Measurements from ENCODE around the gene PPIL4. TPM values are rescaled to one million over a fixed set of nuclear protein-coding genes. Genes with fewer than 3 reads are reported as not detected.
A peak's percentile ranks its signal among the peaks of the same experiment; 100 is the strongest.

PPIL4 gene
- total and polyA plus RNA-seq, 10 of the 15 experiments (the other 5 are each of a cell fraction or from before 2014, with no cell fraction given) = 8.0 to 28.4 (median 24.3) TPM

DNA sequence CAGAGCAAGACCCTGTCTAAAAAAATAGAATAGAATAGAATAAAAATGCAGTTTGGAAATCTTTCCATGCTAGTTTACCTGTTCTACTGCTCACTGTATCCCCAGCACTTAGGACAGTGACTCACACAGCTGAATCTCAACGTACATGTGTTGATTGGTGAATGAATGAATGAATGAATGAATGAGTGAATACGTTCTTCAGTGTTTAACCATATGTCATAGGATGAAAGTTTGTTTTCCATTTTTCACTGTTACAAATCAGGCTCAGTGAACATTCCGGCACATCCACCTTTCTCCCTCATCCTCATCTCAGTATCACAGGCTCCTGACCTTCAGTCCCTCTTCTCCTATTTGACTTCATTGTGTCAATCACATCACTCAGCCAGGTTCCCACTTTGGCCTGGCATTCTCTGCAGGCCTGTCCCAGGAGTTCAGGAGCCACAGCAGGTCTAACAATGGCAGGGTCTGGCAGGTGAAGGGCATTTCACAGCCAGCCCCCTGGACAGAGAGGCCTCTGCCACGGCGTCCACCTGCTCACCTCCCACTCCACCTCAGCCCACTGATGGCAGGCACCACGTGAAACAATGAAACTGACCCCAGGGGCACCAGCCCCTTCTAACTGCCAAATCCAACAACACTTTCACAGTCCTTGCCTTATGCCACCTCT lies 68.9 kb downstream of the PPIL4 start:
- BruUV-seq (replicated peaks) = no TSS peak
- Histone ChIP-seq H3K4me3 (no peak overlapping the region), H3K36me3 (ENCODE audit: control insufficient read depth in 2 of 2, insufficient read depth in 2 of 2, low read length in 1 of 2) (peaks cover 4 to 8% of the 10 kb centered on the region in 2 experiments; a peak in 3 of 4 replicates), H3K27ac (ENCODE audit: control insufficient read depth, insufficient read depth) (peak overlapping the region; percentile 40), H3K4me1 (ENCODE audit: control insufficient read depth, insufficient read depth, low read length) (peaks cover 47% of the 10 kb centered on the region), H3K79me2 (ENCODE audit: control insufficient read depth, insufficient read depth, low read length) (peaks cover 87% of the 10 kb centered on the region), H2AFZ (ENCODE audit: control insufficient read depth, low read depth, low read length) (no peak overlapping the region), H3K9ac (ENCODE audit: control insufficient read depth, insufficient read depth, low read length) (no peak overlapping the region), H3K9me3 (replicated peaks; ENCODE audit: control insufficient read depth, insufficient read depth, low read length) (no peaks in the 10 kb centered on the region), H3K27me3 (replicated peaks in 1 of 2; ENCODE audit: control insufficient read depth in 2 of 2, insufficient read depth in 2 of 2, low read length in 1 of 2) (no peaks in the 10 kb centered on the region), H3K4me2 (ENCODE audit: control insufficient read depth, insufficient read depth) (peak overlapping the region; percentile 31; the same call in 1 of the 2 replicates), H4K20me1 (ENCODE audit: control insufficient read depth, insufficient read depth) (no peaks in the 10 kb centered on the region)
- ATAC-seq (no peak), FAIRE-seq (no peak), DNase-seq (ENCODE audit: low read depth, low spot score) (no peak)
- in situ Hi-C loops (cut with MboI) = no loop called here
- ChIA-PET CTCF (interaction anchor here (1.5 kb wide), 1 partner anchor 11 kb away, joined by 4 read pairs; no protein-coding TSS in a partner anchor), RAD21 (ENCODE audit: unreplicated experiment) (interaction anchor here (1.4 kb wide), 1 partner anchor 9 kb away, joined by 4 read pairs; no protein-coding TSS in a partner anchor), SMC1A (ENCODE audit: uncharacterized antibody, unreplicated experiment) (interaction anchor here (0.9 to 3.8 kb wide), 3 partner anchors 9 to 40 kb away, joined by 4 to 25 read pairs (median 4); no protein-coding TSS in a partner anchor), POLR2A (interaction anchor here (0.9 to 1.2 kb wide), 4 partner anchors 7 to 18 kb away, joined by 3 to 4 read pairs (median 3); partner anchors contain the start of gene ZC3H12D)
- 60% methylated on average over 6 of the region's 6 CpGs for WGBS (ENCODE audit: insufficient coverage, insufficient replicate concordance, low lambda C conversion rate, missing lambda C conversion rate)
- intact Hi-C loops (cut with micrococcal nuclease; ENCODE audit: unreplicated experiment) = no loop called here
- peak; percentile 98 for TF ChIP-seq ZNF24 (IDR thresholded peaks at IDR 0.05)
- TF ChIP-seq ZNF217 (IDR thresholded peaks at IDR 0.05) = no peak
- no peak for TF ChIP-seq JUNB (IDR thresholded peaks at IDR 0.05)
- TF ChIP-seq LARP7 (IDR thresholded peaks at IDR 0.05) = no peak
- peak; percentile 42; the same call in 1 of the 2 replicates for TF ChIP-seq PKNOX1 (IDR thresholded peaks at IDR 0.05)
- TF ChIP-seq EZH2 (IDR thresholded peaks at IDR 0.05; ENCODE audit: borderline replicate concordance, control insufficient read depth, low read depth, low read length) = no peak
- TF ChIP-seq NR2C1 (IDR thresholded peaks at IDR 0.05) = no peak
- no peak for TF ChIP-seq MLLT1 (IDR thresholded peaks at IDR 0.05)
- TF ChIP-seq SMAD5 (IDR thresholded peaks at IDR 0.05; ENCODE audit: low read depth) = no peak
- no peak for TF ChIP-seq ZSCAN29 (IDR thresholded peaks at IDR 0.05)
- TF ChIP-seq, protein P1, sequence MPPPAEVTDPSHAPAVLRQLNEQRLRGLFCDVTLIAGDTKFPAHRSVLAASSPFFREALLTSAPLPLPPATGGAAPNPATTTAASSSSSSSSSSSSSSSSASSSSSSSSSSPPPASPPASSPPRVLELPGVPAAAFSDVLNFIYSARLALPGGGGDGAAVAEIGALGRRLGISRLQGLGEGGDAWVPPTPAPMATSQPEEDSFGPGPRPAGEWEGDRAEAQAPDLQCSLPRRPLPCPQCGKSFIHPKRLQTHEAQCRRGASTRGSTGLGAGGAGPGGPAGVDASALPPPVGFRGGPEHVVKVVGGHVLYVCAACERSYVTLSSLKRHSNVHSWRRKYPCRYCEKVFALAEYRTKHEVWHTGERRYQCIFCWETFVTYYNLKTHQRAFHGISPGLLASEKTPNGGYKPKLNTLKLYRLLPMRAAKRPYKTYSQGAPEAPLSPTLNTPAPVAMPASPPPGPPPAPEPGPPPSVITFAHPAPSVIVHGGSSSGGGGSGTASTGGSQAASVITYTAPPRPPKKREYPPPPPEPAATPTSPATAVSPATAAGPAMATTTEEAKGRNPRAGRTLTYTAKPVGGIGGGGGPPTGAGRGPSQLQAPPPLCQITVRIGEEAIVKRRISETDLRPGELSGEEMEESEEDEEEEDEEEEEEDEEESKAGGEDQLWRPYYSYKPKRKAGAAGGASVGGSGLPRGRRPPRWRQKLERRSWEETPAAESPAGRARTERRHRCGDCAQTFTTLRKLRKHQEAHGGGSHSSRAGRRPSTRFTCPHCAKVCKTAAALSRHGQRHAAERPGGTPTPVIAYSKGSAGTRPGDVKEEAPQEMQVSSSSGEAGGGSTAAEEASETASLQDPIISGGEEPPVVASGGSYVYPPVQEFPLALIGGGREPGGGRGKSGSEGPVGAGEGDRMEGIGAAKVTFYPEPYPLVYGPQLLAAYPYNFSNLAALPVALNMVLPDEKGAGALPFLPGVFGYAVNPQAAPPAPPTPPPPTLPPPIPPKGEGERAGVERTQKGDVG (CRISPR knock-in tag; IDR thresholded peaks at IDR 0.05) = no peak
- no peak for TF ChIP-seq ZBED1 (IDR thresholded peaks at IDR 0.05; ENCODE audit: borderline replicate concordance)
- no peak for TF ChIP-seq MTA3 (IDR thresholded peaks at IDR 0.05; ENCODE audit: borderline replicate concordance, low read length)
- TF ChIP-seq, protein P2, sequence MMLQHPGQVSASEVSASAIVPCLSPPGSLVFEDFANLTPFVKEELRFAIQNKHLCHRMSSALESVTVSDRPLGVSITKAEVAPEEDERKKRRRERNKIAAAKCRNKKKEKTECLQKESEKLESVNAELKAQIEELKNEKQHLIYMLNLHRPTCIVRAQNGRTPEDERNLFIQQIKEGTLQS (IDR thresholded peaks at IDR 0.05; ENCODE audit: borderline replicate concordance, extremely low read depth, low read depth, low read length) = no peak
- TF ChIP-seq, protein P3, sequence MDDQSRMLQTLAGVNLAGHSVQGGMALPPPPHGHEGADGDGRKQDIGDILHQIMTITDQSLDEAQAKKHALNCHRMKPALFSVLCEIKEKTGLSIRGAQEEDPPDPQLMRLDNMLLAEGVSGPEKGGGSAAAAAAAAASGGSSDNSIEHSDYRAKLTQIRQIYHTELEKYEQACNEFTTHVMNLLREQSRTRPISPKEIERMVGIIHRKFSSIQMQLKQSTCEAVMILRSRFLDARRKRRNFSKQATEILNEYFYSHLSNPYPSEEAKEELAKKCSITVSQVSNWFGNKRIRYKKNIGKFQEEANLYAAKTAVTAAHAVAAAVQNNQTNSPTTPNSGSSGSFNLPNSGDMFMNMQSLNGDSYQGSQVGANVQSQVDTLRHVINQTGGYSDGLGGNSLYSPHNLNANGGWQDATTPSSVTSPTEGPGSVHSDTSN (IDR thresholded peaks at IDR 0.05; ENCODE audit: insufficient replicate concordance, low read depth, low read length) = no peak
- TF ChIP-seq IKZF1 (conservative IDR thresholded peaks at IDR 0.05) = 0 out of 2 replicates have a peak, but pooled peaks have one; percentile 1
- TF ChIP-seq RAD21 (IDR thresholded peaks at IDR 0.05; ENCODE audit: insufficient read depth, low read depth, low read length) = no peak
